ENCODE results near the gene C6orf118.

Gene C6orf118

DNA sequence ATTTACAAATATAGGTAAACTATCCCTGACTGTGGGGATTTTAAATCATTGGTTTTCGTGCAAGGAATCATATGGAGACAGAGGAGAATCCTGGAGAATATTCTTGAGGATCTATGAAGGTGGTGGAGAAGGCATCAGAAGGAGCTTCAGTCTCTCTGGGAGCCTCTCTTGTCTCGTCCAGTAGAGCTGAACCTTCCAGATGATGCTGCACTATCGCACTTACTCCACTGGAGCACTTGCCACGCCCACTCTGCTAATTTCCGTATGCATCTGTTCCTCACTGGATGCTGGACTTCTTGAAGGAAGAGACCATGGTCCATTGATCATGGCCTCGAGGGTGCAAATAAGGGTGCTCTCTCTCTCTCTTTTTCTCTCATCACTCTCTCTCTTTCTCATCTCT is 36.8 kb downstream of the C6orf118 start:
- Mint-ChIP-seq H3K9me3 (peaks cover 16% of the 10 kb centered on the region), H3K27me3 (ENCODE audit: low read depth) (no peaks in the 10 kb centered on the region), H3K27ac (no peak overlapping the region), H3K4me3 (no peak overlapping the region), H3K4me1 (ENCODE audit: low read depth) (no peaks in the 10 kb centered on the region), H3K36me3 (ENCODE audit: low read depth) (no peaks in the 10 kb centered on the region)

DNA sequence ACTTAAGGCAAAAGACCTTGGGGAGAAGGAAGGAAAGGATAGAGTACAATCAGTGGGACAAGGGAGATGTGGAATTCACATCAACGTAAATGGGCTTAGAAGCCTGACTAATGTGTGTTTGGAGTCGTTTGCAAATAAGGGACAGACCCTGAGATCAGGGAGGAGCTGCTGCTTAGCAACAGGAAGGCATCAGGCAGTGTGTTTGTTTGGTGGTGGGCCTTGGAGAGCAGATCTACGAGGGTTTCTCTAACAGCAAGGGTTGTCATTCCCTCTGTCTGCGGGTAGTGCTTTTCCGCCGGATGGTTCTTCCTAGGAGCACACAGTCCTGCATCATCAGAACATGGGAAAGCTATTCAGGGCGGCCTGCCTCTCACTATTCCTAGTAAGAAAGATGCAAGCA is 40.4 kb downstream of the C6orf118 start:
- Mint-ChIP-seq H3K9me3 (peaks cover 9% of the 10 kb centered on the region), H3K27ac (no peak overlapping the region), H3K27me3 (ENCODE audit: low read depth) (no peaks in the 10 kb centered on the region), H3K4me3 (no peak overlapping the region), H3K36me3 (ENCODE audit: low read depth) (no peaks in the 10 kb centered on the region), H3K4me1 (ENCODE audit: low read depth) (no peaks in the 10 kb centered on the region)

- Mint-ChIP-seq H3K4me3 (no peak overlapping the region), H3K4me1 (ENCODE audit: low read depth) (no peaks in the 10 kb centered on the region), H3K36me3 (ENCODE audit: low read depth) (no peaks in the 10 kb centered on the region), H3K27me3 (ENCODE audit: low read depth) (no peaks in the 10 kb centered on the region), H3K27ac (no peak overlapping the region), H3K9me3 (peaks cover 15% of the 10 kb centered on the region)
Observed at GRCh38 chr6:165266621-165267020, 42.8 kb downstream of the C6orf118 start.

GRCh38 chr6:165266191-165266590 is 43.2 kb downstream of the C6orf118 start:
- Mint-ChIP-seq H3K27ac (no peak overlapping the region), H3K4me3 (no peak overlapping the region), H3K9me3 (peaks cover 15% of the 10 kb centered on the region), H3K27me3 (ENCODE audit: low read depth) (no peaks in the 10 kb centered on the region), H3K36me3 (ENCODE audit: low read depth) (no peaks in the 10 kb centered on the region), H3K4me1 (ENCODE audit: low read depth) (no peaks in the 10 kb centered on the region)

GRCh38 chr6:165260462-165260861 is 48.9 kb downstream of the C6orf118 start:
- Mint-ChIP-seq H3K9me3 (peaks cover 35% of the 10 kb centered on the region), H3K27ac (no peak overlapping the region), H3K4me1 (ENCODE audit: low read depth) (no peaks in the 10 kb centered on the region), H3K27me3 (ENCODE audit: low read depth) (no peaks in the 10 kb centered on the region), H3K4me3 (no peak overlapping the region), H3K36me3 (ENCODE audit: low read depth) (no peaks in the 10 kb centered on the region)

GRCh38 chr6:165249808-165250207 is 59.6 kb downstream of the C6orf118 start:
- no peaks in the 10 kb centered on the region for H3K36me3 Mint-ChIP-seq (ENCODE audit: low read depth)
- no peak overlapping the region for H3K27ac Mint-ChIP-seq
- no peaks in the 10 kb centered on the region for H3K4me1 Mint-ChIP-seq (ENCODE audit: low read depth)

GRCh38 chr6:165245701-165246100 is 63.7 kb downstream of the C6orf118 start:
- no peaks in the 10 kb centered on the region for H3K4me1 Mint-ChIP-seq (ENCODE audit: low read depth)
- H3K9me3 Mint-ChIP-seq, result peaks cover 3% of the 10 kb centered on the region
- no peaks in the 10 kb centered on the region for H3K27me3 Mint-ChIP-seq (ENCODE audit: low read depth)
- H3K36me3 Mint-ChIP-seq (ENCODE audit: low read depth), result no peaks in the 10 kb centered on the region
- no peak overlapping the region for H3K27ac Mint-ChIP-seq
- H3K4me3 Mint-ChIP-seq, result no peak overlapping the region

More at GRCh38 chr6:165249808-165250207, 59.6 kb downstream of the C6orf118 start:
- no peak overlapping the region for H3K4me3 Mint-ChIP-seq
- no peaks in the 10 kb centered on the region for H3K27me3 Mint-ChIP-seq (ENCODE audit: low read depth)
- peaks cover 3% of the 10 kb centered on the region for H3K9me3 Mint-ChIP-seq

DNA sequence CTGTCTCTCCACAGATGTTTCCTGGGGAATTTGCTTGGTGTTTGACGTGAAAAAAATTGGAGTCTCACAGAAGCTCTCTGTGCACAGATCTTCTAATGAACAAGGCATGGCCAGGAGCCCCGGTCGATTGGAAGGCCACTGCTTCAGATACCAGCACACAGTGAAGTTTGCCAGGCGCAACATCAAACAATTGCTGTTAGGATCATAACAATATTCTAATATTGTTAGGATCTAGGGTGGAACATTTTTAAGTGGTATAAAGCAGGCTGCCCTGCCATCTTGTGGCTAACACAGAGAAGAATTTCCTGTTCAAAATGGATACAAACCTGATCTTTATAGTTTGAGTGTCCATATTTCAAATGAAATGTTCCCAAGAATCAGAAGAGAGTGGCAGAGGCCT is 64.1 kb downstream of the C6orf118 start:
- no peaks in the 10 kb centered on the region for H3K27me3 Mint-ChIP-seq (ENCODE audit: low read depth)
- H3K9me3 Mint-ChIP-seq, result peaks cover 5% of the 10 kb centered on the region
- H3K27ac Mint-ChIP-seq, result no peak overlapping the region
- no peaks in the 10 kb centered on the region for H3K4me1 Mint-ChIP-seq (ENCODE audit: low read depth)
- H3K4me3 Mint-ChIP-seq, result no peak overlapping the region
- H3K36me3 Mint-ChIP-seq (ENCODE audit: low read depth), result no peaks in the 10 kb centered on the region

GRCh38 chr6:165244524-165245247 is 64.7 kb downstream of the C6orf118 start:
- H3K27me3 Mint-ChIP-seq (ENCODE audit: low read depth), result no peaks in the 10 kb centered on the region
- no peaks in the 10 kb centered on the region for H3K36me3 Mint-ChIP-seq (ENCODE audit: low read depth)
- H3K9me3 Mint-ChIP-seq, result peaks cover 5% of the 10 kb centered on the region
- H3K4me1 Mint-ChIP-seq (ENCODE audit: low read depth), result no peaks in the 10 kb centered on the region
- no peak overlapping the region for H3K4me3 Mint-ChIP-seq
- H3K27ac Mint-ChIP-seq, result no peak overlapping the region

DNA sequence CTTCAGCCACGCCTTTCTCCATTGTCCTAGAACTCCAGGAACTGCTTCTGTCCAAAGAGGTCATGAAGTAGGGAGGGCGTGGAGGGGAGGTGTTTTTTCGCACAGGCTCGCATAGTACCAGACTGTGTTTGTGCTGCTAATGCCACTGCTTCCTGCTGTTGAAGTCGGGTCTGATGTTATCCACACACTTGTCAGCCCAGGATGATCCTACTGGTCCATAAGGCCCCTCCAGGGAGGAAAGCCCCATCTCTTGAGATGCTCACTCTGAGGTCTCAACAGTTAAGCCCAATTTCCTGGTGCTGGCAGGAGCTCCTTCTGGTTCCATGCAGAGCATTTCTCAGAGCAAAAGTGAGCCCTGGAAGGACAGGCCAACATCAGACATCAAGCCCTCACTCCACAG is 65.6 kb downstream of the C6orf118 start:
- no peaks in the 10 kb centered on the region for H3K4me1 Mint-ChIP-seq (ENCODE audit: low read depth)

DNA sequence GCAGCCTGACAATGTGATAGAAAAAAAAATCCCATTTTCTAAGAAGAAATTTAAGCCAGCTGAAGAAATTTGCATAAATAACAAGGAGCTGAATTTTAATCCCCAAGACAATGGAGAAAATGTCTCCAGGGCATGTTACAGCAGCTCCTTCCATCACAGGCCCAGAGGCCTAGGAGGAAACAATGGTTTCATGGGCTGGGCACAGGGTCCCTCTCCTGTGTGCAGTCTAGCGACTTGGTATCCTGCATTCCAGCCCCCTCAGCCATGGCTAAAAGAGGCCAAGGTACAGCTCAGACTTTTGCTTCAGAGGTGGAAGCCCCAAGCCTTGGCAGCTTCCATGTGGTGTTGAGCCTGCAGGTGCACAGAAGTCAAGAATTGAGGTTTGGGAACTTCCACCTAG is 73.1 kb downstream of the C6orf118 start:
- Mint-ChIP-seq H3K4me1 (ENCODE audit: low read depth) (no peaks in the 10 kb centered on the region), H3K4me3 (no peak overlapping the region), H3K9me3 (peaks cover 29% of the 10 kb centered on the region), H3K27me3 (ENCODE audit: low read depth) (no peaks in the 10 kb centered on the region), H3K36me3 (ENCODE audit: low read depth) (no peaks in the 10 kb centered on the region), H3K27ac (no peak overlapping the region)

More for the DNA sequence above, 65.6 kb downstream of the C6orf118 start:
- peaks cover 5% of the 10 kb centered on the region for H3K9me3 Mint-ChIP-seq
- no peaks in the 10 kb centered on the region for H3K36me3 Mint-ChIP-seq (ENCODE audit: low read depth)
- no peak overlapping the region for H3K4me3 Mint-ChIP-seq
- H3K27me3 Mint-ChIP-seq (ENCODE audit: low read depth), result no peaks in the 10 kb centered on the region
- no peak overlapping the region for H3K27ac Mint-ChIP-seq

GRCh38 chr6:165232731-165233488 is 76.5 kb downstream of the C6orf118 start:
- no peak overlapping the region for H3K4me3 Mint-ChIP-seq
- peaks cover 30% of the 10 kb centered on the region for H3K9me3 Mint-ChIP-seq
- no peaks in the 10 kb centered on the region for H3K36me3 Mint-ChIP-seq (ENCODE audit: low read depth)
- H3K27me3 Mint-ChIP-seq (ENCODE audit: low read depth), result no peaks in the 10 kb centered on the region
- H3K4me1 Mint-ChIP-seq (ENCODE audit: low read depth), result no peaks in the 10 kb centered on the region
- H3K27ac Mint-ChIP-seq, result no peak overlapping the region

DNA sequence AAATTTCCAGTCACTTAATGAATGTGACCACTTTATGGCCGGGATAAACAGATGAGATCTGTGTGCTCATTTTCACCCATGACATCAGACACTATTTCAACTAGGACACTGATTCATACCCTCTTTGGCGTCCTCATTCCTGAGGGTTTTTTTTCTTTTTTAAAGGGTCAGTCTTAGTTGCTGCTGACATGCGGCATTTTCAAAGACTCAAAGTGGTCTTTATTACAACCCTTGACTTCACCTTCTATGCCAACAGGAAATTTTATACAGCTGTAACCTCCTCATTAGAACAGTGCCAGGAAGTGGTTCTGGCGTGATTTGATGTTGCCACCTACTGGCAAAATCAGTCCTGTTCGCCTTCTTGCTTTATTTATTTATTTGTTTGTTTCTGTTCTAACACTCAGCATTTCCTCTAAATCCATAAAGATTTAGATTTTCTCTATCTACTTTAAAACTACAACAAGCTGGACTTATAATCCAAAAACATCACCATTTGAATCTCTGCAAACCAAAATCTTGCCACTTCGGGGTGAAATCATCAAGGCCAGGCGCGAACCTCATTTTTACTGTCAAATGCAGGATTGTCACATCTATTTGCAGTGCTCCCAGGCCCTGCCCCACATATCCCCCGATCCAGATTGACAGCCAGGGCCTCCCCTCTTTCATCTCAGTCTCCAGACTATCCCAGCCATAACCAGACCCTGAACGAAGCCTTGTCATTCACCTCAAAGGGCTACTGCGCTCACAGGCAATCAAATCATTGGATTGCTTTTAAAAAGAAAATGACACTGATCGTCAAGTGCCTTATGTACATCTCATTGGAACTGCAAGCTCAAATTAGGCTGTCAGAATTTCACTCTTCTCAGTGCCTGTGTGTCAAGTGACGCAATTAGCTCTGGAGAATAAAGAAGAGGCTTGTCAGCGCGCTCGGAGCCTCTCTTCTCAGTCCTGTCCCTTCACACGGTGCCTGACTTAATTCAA is 77.5 kb downstream of the C6orf118 start:
- no peaks in the 10 kb centered on the region for H3K4me1 Mint-ChIP-seq (ENCODE audit: low read depth)

GRCh38 chr6:165231177-165231576 is 78.2 kb downstream of the C6orf118 start:
- no peak overlapping the region for H3K4me3 Mint-ChIP-seq
- H3K4me1 Mint-ChIP-seq (ENCODE audit: low read depth), result no peaks in the 10 kb centered on the region
- no peak overlapping the region for H3K27ac Mint-ChIP-seq
- peaks cover 26% of the 10 kb centered on the region for H3K9me3 Mint-ChIP-seq
- no peaks in the 10 kb centered on the region for H3K36me3 Mint-ChIP-seq (ENCODE audit: low read depth)
- H3K27me3 Mint-ChIP-seq (ENCODE audit: low read depth), result no peaks in the 10 kb centered on the region

More for the DNA sequence above, 77.5 kb downstream of the C6orf118 start:
- Mint-ChIP-seq H3K27me3 (ENCODE audit: low read depth) (no peaks in the 10 kb centered on the region), H3K27ac (no peak overlapping the region), H3K36me3 (ENCODE audit: low read depth) (no peaks in the 10 kb centered on the region), H3K9me3 (peaks cover 23% of the 10 kb centered on the region), H3K4me3 (no peak overlapping the region)

All from T-helper 1 cell treated with Interleukin-12 subunit alpha and Interleukin-12 subunit beta and Interleukin-4 antibody, amounts not matched to agents 30 μg/mL and 1 μg/mL, for 36 hours (primary cell).